MM.1S (cell line): ENCODE data around the gene FAM120A.

Experiments
- EZH2 ChIP-seq: fragments of 300-600 bp; sonication (generic); optimal IDR thresholded peaks from 2 replicates; pipeline ENCODE3; 2017; ENCODE audit warnings: low read depth, mild to moderate bottlenecking, antibody characterized with exemption, low read length, mixed read lengths
- TF ChIP-seq, protein P1 (sequence below): fragments of 300-600 bp; sonication (generic); IDR thresholded peaks from 2 replicates; pipeline ENCODE4 v1.5.1; 2016; ENCODE audit warnings: antibody characterized with exemption, low read length, mixed read lengths

DNA sequence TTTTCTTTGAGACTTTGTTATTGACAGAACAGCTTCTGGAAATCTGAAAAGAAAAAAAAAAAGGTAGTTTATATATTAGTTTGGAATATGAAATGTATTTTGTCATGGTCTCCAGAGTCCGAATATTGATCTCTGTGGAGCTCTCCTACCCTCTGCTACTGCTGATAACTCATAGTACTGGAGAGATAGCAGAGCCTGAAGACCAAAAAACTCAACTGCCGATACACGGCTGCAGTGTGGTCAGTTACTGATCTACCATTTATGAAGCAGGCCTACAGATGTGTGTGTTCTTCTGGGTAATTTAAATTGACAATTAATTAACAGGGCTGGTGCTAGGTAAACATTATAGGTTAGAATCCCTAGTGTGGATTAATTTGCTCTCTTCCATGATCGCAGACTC, 3.8 kb upstream of the FAM120A start:
- TF ChIP-seq, protein P1, sequence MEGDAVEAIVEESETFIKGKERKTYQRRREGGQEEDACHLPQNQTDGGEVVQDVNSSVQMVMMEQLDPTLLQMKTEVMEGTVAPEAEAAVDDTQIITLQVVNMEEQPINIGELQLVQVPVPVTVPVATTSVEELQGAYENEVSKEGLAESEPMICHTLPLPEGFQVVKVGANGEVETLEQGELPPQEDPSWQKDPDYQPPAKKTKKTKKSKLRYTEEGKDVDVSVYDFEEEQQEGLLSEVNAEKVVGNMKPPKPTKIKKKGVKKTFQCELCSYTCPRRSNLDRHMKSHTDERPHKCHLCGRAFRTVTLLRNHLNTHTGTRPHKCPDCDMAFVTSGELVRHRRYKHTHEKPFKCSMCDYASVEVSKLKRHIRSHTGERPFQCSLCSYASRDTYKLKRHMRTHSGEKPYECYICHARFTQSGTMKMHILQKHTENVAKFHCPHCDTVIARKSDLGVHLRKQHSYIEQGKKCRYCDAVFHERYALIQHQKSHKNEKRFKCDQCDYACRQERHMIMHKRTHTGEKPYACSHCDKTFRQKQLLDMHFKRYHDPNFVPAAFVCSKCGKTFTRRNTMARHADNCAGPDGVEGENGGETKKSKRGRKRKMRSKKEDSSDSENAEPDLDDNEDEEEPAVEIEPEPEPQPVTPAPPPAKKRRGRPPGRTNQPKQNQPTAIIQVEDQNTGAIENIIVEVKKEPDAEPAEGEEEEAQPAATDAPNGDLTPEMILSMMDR = no peak
- TF ChIP-seq EZH2 = no peak
